GM18505 (cell line): ENCODE results near the gene STK11.
A peak's percentile ranks its signal among the peaks of the same experiment; 100 is the strongest.

Source experiments
- ATAC-seq: cut with Tn5 transposase; IDR thresholded peaks from one replicate; pipeline ENCODE4 v1.9.1; 2021; ENCODE audit not compliant: unreplicated experiment
- POLR2A ChIP-seq: IDR thresholded peaks from 4 replicates; pipeline ENCODE4 v1.6.1; 2011; ENCODE audit warnings: borderline replicate concordance; ENCODE audit not compliant: insufficient read depth, insufficient read length; ENCODE audit errors: extremely low read depth

The STK11 gene, protein sequence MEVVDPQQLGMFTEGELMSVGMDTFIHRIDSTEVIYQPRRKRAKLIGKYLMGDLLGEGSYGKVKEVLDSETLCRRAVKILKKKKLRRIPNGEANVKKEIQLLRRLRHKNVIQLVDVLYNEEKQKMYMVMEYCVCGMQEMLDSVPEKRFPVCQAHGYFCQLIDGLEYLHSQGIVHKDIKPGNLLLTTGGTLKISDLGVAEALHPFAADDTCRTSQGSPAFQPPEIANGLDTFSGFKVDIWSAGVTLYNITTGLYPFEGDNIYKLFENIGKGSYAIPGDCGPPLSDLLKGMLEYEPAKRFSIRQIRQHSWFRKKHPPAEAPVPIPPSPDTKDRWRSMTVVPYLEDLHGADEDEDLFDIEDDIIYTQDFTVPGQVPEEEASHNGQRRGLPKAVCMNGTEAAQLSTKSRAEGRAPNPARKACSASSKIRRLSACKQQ

DNA sequence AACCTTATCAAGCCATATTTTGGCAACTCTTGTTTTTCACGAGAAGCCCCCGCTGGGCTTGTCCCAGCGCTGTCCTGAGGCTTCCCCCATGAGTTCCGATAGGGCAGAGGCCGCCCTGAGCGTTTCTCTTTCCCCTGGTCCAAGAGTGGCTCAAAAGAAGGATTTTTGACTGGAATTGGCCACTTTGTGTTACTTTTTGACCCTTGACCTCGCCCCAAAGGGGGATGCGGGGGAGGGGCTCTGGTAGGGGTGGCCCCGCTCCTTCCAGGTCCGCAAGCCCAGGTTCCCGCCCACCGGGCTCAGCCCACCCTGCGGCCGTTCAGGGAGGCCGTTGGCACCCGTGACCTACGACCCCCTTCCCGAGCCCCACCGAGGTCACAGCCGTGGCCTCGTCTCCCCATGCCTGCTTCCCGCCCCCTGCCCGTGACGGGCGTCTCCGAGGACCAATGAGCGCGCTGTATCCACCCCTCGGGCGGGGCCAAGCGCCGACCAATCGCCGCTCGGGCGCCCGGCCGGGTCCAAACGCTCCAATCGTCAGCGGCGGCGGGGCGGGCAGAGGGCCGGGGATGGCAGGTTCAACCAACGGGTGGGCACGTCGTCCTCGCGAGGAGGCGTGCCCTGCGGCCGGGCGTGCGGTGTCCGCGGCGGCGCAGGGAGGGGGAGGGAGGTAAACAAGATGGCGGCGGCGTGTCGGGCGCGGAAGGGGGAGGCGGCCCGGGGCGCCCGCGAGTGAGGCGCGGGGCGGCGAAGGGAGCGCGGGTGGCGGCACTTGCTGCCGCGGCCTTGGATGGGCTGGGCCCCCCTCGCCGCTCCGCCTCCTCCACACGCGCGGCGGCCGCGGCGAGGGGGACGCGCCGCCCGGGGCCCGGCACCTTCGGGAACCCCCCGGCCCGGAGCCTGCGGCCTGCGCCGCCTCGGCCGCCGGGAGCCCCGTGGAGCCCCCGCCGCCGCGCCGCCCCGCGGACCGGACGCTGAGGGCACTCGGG lies at the start of gene STK11:
STK11 (plus strand) TSS at position 665 of the 986 bp plus-strand sequence. CDS start 1,136 bp downstream, outside the sequence.
- ATAC-seq = peak; percentile 81

DNA sequence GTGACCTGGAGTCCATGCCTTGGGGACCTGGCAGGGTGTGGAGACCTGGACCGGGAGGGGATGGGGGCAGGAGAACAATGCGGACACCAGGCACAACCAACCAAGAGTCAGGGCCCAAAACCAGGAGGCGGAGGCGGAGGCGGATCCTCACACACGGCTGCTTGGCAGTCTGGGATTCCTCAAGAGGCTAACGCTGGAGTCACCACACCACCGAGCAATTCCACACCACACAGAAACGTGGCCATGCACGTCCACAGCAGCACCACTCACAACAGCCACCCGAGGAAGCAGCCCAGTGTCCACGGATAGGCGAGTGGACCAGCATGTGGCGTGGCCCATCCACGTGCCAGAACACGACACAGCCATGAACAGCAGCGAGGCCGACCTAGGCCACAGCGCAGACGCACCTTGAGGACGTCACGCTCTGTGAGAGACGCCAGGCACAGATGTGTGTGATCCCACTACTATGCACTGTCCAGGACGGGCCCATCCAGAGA lies 49.2 kb upstream of the STK11 start:
- TF ChIP-seq POLR2A = no peak
- no peak for ATAC-seq

More for the DNA sequence above, at the start of gene STK11:
- TF ChIP-seq POLR2A = peak; percentile 65

DNA sequence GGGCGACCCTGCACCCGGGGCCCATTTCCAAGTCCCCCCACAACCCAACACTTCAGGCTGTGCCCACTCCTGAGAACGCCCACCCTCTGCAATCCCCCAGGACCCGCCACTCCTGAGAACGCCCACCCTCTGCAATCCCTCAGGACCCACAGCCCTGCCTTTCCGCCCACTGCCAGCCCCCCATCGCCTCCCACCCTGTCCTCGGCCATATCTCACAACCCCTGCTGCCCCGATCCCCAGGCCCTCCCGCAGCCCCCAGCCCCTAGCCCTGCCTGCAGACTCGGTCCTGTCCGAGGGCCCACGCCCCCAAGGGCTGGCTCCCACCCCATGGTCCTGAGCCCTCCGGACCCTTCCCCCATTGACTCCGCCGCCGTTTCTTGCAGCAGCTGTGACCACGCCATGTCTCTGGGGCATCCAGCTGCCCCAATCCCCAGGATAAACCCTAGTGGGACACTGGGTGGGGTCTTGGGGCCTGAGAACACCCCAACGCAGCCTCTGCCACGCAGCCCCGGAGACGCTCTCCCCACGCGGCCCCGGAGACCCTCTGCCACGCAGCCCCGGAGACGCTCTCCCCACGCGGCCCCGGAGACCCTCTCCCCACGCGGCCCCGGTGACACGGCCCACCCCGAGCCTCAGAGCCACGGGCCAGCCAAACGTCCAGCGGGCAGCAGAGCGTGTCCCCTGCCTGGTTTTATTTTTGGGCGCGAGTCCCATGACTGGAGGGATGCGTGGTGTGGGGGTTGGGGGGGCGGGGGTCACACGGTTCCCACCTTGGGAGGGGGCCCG lies 48.6 kb upstream of the STK11 start:
- no peak for TF ChIP-seq POLR2A
- no peak for ATAC-seq

DNA sequence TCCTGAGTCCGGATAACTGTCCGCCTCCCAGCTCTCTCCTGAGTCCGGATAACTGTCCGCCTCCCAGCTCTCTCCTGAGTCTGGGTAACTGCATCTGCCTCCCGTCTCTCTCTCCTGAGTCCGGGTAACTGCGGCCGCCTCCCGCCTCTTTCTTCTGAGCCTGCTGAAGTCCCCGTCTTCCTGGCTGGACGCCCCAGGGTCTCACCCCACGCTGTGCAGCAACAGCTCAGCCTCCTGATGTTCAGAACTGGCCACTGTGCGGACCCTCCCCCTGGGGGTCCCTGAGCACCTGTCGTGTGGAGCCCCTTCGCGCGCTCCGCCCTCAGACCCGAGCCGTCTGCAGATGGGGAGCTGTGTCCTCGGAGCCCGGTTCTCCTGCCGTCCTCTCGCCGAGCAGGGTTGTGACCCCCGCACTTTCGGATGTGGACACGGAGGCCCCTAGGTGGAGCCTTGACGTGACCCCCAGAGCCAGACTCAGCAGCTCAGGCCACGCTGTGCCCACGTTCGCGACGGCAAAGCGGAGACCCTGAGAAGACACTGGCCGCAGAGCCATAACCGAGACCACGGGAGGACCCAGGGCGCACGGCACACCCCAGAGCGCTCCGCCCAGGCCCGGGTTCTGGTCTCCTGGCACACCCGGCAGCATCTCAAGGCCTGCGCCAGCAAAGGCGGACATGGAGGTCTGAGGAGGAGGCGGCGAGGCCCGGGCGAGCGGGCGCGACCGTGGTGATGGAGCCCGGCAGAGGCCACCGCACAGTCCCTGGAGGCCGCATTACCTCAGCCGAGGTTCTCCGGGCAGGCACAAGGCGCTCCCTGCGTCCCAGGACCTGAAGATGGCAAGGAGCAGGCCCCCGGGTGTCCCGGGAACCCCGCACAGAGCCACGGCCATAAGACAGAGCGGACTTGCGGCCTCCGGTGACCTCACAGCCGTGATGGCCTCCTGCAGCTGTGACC lies 47.4 kb upstream of the STK11 start:
- no peak for TF ChIP-seq POLR2A
- ATAC-seq = no peak

DNA sequence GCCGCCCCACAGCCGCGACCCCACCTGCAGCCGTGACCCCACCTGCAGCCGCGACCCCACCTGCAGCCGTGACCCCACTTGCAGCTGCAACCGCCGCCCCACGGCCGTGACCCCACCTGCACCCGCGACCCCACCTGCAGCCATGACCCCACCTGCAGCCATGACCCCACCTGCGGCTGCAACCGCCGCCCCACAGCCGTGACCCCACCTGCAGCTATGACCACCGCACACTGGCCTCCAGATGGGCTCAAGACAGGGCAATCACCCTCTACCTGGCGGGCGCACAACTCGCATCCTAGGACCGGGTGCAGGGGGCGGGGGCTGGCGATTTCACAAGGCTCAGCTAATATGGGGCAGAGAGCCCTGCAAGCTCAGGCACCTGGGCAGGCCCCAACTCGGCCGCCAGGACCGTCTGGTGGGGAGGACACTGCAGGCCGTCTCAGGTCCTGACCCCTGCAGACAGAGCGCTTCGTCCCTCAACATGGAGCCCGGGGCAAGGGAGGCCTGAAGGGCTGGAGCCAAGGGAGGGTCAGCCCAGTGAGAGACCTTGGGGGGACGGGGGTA lies 46.6 kb upstream of the STK11 start:
- ATAC-seq = no peak
- TF ChIP-seq POLR2A = no peak

DNA sequence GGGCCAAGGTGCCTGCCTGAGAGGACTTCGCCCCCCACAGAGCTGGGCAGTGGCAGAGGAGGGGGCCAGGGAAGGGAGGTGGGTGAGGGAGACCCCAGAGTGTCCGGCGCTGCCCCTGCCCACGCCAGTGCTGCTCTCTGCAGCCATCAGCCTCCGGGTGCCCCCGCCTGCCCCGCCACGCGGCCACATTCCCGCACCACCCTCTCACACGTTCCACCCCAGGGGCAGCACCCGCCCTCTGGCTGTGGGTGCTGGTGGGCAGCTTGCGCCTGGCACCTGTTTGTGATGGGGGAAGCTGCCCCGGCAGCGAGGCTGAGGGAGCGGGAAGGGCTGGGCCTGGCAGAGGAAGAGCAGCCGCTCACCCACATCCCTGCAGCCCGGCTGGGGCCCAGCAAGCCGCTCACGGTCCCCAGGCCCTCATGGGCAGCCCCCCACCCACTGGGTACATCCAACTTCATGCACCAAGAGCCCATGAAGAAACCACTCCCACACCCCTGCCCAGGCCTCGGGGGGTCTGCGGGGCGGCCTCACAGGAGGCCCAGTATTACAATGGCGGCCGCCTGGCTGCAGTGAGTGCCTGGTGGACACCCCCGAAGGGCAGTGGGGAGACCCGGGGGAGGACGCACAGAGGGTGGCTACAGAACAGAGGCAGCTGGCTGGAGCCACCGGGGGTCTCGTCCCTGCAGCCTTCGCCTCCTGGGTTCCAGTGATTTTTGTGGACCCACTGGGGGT lies 45.5 kb upstream of the STK11 start:
- TF ChIP-seq POLR2A = no peak
- no peak for ATAC-seq

DNA sequence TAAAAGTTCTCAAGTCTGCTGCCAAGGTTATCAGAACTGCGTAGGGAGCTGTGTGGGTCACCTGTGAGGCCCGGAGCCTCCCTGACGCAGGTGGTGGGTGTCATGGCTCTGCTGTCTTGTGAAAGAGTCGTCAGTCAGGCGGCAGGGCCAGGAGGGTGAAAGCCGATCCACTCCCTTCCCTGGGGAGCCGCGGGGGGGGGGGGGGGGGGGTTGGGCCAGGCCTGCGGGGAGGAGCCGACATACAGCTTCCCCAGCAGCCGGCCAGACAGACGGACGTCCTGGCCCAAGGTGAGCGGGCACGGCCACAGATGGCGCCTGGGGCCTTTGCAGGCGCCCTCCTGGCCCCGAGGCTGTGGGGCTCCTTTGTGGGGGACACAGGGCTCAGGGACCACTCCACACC lies 43.9 kb upstream of the STK11 start:
- ATAC-seq = no peak
- TF ChIP-seq POLR2A = no peak

DNA sequence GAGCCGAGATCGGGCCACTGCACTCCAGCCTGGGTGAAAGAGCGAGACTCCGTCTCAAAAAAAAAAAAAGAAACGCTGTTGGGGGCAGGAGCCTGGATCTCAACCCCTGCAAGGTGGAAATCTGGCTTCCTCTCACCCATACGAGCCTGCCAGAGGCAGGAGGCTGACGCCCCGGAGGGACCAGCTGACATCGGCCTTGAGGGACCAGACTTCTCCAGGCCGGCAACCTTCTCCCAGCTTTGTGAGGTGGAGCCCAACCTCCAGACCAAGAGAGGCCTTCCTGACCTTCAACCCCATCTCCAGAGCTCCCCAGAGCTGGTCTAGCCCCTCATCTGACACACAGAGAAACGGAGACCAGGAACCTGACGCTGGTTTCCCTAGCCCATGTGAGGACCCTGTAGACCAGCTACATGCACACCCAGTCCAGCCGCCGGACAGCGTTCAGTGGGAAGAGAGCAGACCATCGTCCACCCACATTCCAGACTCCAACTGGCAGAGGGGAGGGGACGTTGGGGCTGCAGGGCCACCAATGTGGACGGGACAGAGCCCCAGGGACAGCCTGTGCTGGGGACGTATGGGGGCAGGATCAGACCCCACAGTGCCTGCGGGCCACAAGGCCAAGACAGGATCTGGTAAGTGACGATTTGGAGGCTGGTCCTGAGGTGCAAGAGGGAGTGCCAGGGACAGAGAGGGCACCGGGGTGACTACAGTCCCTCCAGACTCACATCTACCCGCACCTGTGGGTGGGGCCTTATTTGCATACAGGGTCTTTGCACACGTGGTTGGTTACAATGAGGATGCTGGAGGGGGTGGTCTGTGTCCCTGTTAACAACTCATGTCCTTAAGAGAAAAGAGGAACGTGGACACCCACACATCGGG lies 42.9 kb upstream of the STK11 start:
- ATAC-seq = no peak
- TF ChIP-seq POLR2A = no peak

DNA sequence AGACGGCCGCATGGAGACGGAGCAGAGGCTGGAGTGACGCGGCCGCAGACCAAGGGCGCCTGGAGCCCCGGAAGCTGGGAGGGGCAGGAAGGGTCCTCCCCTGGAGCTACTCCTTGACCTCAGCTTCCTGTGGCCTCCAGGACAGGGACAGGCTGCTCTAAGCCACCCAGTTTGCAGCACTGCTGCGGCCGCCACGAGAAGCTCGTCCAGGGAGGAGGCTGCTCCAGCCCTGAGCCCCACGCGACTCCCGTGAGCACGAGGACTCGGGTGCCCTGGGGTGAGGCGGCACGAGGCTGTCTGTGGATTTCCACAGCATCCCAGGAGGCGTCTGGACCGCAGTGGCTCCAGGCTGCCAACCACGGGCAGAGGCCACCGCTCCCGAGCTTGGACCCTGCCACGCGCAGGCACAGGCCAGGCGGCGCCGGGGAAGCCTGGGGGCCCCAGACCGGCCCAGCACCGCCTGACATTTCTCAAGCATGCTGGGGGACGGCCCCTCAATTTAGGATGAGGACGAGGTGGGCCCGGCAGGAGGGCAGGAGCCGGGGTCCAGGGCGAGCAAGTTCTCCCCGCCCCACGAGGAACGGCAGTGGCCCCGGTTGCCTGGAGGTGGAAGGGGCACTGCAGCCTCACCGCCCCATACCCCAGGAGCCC lies 42.2 kb upstream of the STK11 start:
- no peak for TF ChIP-seq POLR2A
- no peak for ATAC-seq
